Cardiac muscle cell (in vitro differentiated cells and primary cell): Measurements from ENCODE around the gene OR2A12. TPM values are rescaled to one million over a fixed set of nuclear protein-coding genes. Genes with fewer than 3 reads are reported as not detected.

Experiments used
- DNase-seq, 2 donors: peaks; one replicate each; pipeline versions ENCODE4 v3.0.0 to v3.0.0-alpha.2; 2010 to 2017; ENCODE audit warnings: low read depth in 1 of 2, low spot score in 1 of 2
- H3K27ac ChIP-seq: fragments of 200-600 bp; sonication (generic); 2 replicates; pipeline ENCODE4 v1.5.1; 2016
- H3K27me3 ChIP-seq: fragments of 200-600 bp; sonication (generic); 2 replicates; pipeline ENCODE4 v1.6.0; 2016; ENCODE audit warnings: control low read depth
- H3K36me3 ChIP-seq: fragments of 200-600 bp; sonication (generic); 2 replicates; pipeline ENCODE4 v1.5.1; 2016; ENCODE audit warnings: control low read depth
- H3K4me1 ChIP-seq: fragments of 200-600 bp; sonication (generic); 2 replicates; pipeline ENCODE4 v1.8.1; 2017; ENCODE audit warnings: low read depth, mild to moderate bottlenecking, mixed run types
- H3K4me3 ChIP-seq: fragments of 200-600 bp; sonication (generic); 2 replicates; pipeline ENCODE4 v1.5.1; 2016; ENCODE audit warnings: mild to moderate bottlenecking
- H3K9me3 ChIP-seq: fragments of 200-600 bp; sonication (generic); 2 replicates; pipeline ENCODE4 v1.5.1; 2017; ENCODE audit warnings: low read depth, mild to moderate bottlenecking, control low read depth
- polyA plus RNA-seq: library from polyadenylated mRNA; unstranded; fragments of >200 nt; fragmentation: Nextera tagmentation; extraction: Ambion mirVana; gene quantifications from 2 replicates; pipeline ENCODE4 v1.2.1, GENCODE V29; 2016
- total RNA-seq: library from RNA; depleted of rRNA; stranded (reverse); fragments of >200 nt; gene quantifications from 2 replicates; pipeline ENCODE4 v1.2.3, GENCODE V29; 2016
- TF ChIP-seq, protein P1 (sequence below): IDR thresholded peaks from 2 replicates; pipeline ENCODE4 v1.5.1; 2012; ENCODE audit warnings: low read depth, mild to moderate bottlenecking, low read length

The OR2A12 gene
- total and polyA plus RNA-seq, 2 experiments from 2014 or later, result not detected

DNA sequence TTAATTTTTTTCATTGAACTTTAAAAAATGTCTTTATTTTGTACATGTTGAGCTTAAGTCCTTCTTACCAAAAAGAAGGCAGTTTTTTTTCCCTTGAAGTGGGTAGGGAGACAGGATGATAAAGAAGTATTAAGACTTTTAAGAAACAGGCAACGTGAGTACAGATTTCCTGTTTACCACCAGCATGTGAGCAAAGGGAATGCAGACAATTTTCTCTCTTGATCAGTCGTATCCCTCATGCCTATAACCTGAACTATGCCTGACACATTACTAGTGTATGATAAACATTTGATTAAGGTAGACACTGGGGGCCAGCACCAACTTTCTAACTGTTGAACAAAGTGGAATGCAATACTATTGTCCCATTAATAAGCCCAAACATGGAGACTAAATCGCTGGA lies 14.5 kb downstream of the OR2A12 start:
- Histone ChIP-seq H3K36me3 (no peaks in the 10 kb centered on the region), H3K4me3 (no peak overlapping the region), H3K4me1 (peaks cover 20% of the 10 kb centered on the region), H3K27me3 (no peaks in the 10 kb centered on the region), H3K9me3 (no peaks in the 10 kb centered on the region), H3K27ac (no peak overlapping the region)
- TF ChIP-seq, protein P1, sequence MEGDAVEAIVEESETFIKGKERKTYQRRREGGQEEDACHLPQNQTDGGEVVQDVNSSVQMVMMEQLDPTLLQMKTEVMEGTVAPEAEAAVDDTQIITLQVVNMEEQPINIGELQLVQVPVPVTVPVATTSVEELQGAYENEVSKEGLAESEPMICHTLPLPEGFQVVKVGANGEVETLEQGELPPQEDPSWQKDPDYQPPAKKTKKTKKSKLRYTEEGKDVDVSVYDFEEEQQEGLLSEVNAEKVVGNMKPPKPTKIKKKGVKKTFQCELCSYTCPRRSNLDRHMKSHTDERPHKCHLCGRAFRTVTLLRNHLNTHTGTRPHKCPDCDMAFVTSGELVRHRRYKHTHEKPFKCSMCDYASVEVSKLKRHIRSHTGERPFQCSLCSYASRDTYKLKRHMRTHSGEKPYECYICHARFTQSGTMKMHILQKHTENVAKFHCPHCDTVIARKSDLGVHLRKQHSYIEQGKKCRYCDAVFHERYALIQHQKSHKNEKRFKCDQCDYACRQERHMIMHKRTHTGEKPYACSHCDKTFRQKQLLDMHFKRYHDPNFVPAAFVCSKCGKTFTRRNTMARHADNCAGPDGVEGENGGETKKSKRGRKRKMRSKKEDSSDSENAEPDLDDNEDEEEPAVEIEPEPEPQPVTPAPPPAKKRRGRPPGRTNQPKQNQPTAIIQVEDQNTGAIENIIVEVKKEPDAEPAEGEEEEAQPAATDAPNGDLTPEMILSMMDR, result no peak
- no peak for DNase-seq

DNA sequence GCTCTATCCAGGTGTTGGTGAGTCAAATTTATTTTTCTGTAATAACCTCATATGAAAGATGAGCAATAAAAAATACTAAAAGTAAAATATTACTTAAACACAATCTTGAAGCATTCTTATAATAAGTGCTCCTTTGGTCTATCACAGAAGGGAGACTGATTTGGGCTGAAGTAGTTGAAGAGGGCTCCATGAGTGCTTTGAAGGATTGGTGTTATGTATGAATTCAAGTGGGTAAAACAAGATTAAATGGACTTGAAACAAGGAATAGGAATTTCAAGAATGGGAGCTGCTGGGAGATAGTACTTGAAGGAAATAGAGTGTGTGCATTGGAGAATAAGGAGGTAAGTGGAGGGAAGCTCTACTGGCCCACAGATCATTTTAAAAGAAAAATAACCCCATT lies 16.0 kb downstream of the OR2A12 start:
- H3K27me3 ChIP-seq, result no peaks in the 10 kb centered on the region
- peak in 1 of 2 donors; percentile 70 for DNase-seq

DNA sequence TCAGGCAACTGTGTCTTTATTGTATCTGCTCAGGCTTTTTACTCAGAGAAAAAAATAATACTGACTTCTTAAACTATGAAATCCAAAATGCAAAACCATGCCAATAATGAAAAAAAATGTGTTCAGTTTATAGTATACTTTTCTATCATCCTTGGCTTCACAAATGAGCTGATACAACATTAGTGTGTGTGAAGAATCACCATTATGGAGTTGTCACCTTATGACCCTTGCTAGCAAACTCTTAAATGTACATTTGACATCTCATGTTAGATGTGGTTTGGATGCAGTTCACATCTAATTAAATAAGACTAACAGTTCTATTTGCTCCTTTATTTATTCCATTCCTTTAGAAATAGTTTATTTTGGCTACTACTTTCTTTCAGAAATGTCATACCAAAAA lies 19.1 kb downstream of the OR2A12 start:
- no peak overlapping the region for H3K4me3 ChIP-seq
- peaks cover 20% of the 10 kb centered on the region for H3K4me1 ChIP-seq
- no peaks in the 10 kb centered on the region for H3K27me3 ChIP-seq
- H3K27ac ChIP-seq, result no peak overlapping the region
- H3K9me3 ChIP-seq, result no peaks in the 10 kb centered on the region
- TF ChIP-seq, protein P1, result no peak
- no peaks in the 10 kb centered on the region for H3K36me3 ChIP-seq
- DNase-seq, result no peak

More for the DNA sequence above, 16.0 kb downstream of the OR2A12 start:
- Histone ChIP-seq H3K36me3 (no peaks in the 10 kb centered on the region), H3K9me3 (no peaks in the 10 kb centered on the region), H3K4me1 (peaks cover 20% of the 10 kb centered on the region), H3K4me3 (no peak overlapping the region), H3K27ac (no peak overlapping the region)
- TF ChIP-seq, protein P1, result no peak

DNA sequence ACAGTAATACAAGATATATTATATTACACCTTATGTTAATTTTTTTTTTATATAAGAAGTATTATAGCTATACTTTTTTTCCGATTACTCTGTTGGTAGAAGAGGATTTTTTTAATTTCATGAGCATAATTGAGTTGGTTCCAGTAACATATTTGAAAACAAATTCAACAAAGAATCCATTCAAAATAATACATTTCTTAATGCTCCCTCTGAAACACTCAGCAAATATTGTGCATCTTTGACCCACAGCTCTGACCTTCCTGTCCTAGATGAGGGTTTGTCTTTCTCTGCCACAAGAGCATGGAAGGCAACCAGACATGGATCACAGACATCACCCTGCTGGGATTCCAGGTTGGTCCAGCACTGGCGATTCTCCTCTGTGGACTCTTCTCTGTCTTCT lies 23.2 kb downstream of the OR2A12 start, which contains the start of gene OR2A2:
TSS of gene OR2A2 (plus strand) at position 301 of the 400 bp plus-strand sequence. CDS start at position 301, 0 bp downstream.
- TF ChIP-seq, protein P1, result no peak
- no peak for DNase-seq
- no peaks in the 10 kb centered on the region for H3K4me1 ChIP-seq
- H3K27ac ChIP-seq, result no peak within 1 kb of the TSS
- no peak within 1 kb of the TSS for H3K4me3 ChIP-seq
- no peaks in the 10 kb centered on the region for H3K9me3 ChIP-seq
- no peaks in the 10 kb centered on the region for H3K27me3 ChIP-seq
- H3K36me3 ChIP-seq, result no peaks in the 10 kb centered on the region

DNA sequence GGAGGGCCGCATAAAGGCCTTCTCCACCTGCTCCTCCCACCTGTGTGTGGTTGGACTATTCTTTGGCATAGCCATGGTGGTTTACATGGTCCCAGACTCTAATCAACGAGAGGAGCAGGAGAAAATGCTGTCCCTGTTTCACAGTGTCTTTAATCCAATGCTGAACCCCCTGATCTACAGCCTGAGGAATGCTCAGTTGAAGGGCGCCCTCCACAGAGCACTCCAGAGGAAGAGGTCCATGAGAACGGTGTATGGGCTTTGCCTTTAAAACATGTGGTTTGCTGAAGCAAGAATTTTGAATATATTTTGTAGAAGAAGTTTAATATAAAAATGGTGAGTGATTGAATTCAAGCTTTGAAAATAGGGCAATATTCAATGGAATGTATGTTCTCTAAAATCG lies 24.2 kb downstream of the OR2A12 start:
- H3K4me1 ChIP-seq, result no peaks in the 10 kb centered on the region
- no peaks in the 10 kb centered on the region for H3K36me3 ChIP-seq
- H3K27me3 ChIP-seq, result no peaks in the 10 kb centered on the region
- DNase-seq, result no peak
- no peak overlapping the region for H3K27ac ChIP-seq
- no peaks in the 10 kb centered on the region for H3K9me3 ChIP-seq
- TF ChIP-seq, protein P1, result no peak
- H3K4me3 ChIP-seq, result no peak overlapping the region

DNA sequence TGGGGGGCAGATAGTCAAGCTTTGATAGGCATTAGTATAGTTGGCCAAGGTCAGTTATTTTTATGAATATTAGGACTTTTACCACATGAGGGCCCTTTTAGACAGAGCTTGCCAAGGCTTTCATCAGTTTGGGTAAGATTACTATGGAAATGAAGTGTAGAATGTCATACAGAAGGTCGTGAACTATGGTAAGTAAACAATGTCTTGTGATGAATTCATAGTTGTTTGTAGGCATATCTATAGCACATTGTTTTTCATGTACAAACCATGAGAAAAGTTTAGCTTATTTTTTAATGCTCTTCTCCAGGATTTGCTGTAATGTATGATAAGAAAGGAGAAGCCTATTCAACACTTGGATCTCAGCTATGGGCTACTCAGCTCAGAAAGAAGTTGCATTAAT lies 27.6 kb downstream of the OR2A12 start:
- Histone ChIP-seq H3K4me1 (no peaks in the 10 kb centered on the region), H3K9me3 (no peaks in the 10 kb centered on the region), H3K27me3 (no peaks in the 10 kb centered on the region), H3K27ac (no peak overlapping the region), H3K36me3 (no peaks in the 10 kb centered on the region), H3K4me3 (no peak overlapping the region)
- DNase-seq, result peak in 1 of 2 donors; percentile 10
- TF ChIP-seq, protein P1, result no peak
